ENCODE data around the gene HMGXB4.

The HMGXB4 gene

GRCh38 chr22:35314161-35314942 is 57.1 kb downstream of the HMGXB4 start:
- no peak for TF ChIP-seq CTCF (IDR thresholded peaks at IDR 0.05; ENCODE audit: low read depth, low read length, missing control alignments)
- no peak for DNase-seq (ENCODE audit: low read depth)
- no peak overlapping the region for H3K4me3 ChIP-seq (ENCODE audit: low read depth, low read length)

GRCh38 chr22:35315141-35315854 is 58.0 kb downstream of the HMGXB4 start:
- DNase-seq (ENCODE audit: low read depth) = no peak
- no peak for TF ChIP-seq CTCF (IDR thresholded peaks at IDR 0.05; ENCODE audit: low read depth, low read length, missing control alignments)
- no peak overlapping the region for H3K4me3 ChIP-seq (ENCODE audit: low read depth, low read length)

GRCh38 chr22:35315855-35316745 is 58.8 kb downstream of the HMGXB4 start:
- TF ChIP-seq CTCF (IDR thresholded peaks at IDR 0.05; ENCODE audit: low read depth, low read length, missing control alignments) = no peak
- no peak overlapping the region for H3K4me3 ChIP-seq (ENCODE audit: low read depth, low read length)
- no peak for DNase-seq (ENCODE audit: low read depth)

GRCh38 chr22:35316751-35317150 is 59.5 kb downstream of the HMGXB4 start:
- H3K4me3 ChIP-seq (ENCODE audit: low read depth, low read length) = no peak overlapping the region
- no peak for DNase-seq (ENCODE audit: low read depth)
- TF ChIP-seq CTCF (IDR thresholded peaks at IDR 0.05; ENCODE audit: low read depth, low read length, missing control alignments) = no peak

GRCh38 chr22:35317680-35318290 is 60.5 kb downstream of the HMGXB4 start:
- no peak for DNase-seq (ENCODE audit: low read depth)
- TF ChIP-seq CTCF (IDR thresholded peaks at IDR 0.05; ENCODE audit: low read depth, low read length, missing control alignments) = no peak
- H3K4me3 ChIP-seq (ENCODE audit: low read depth, low read length) = no peak overlapping the region

GRCh38 chr22:35318346-35319215 is 61.3 kb downstream of the HMGXB4 start:
- DNase-seq (ENCODE audit: low read depth) = no peak
- H3K4me3 ChIP-seq (ENCODE audit: low read depth, low read length) = no peak overlapping the region
- TF ChIP-seq CTCF (IDR thresholded peaks at IDR 0.05; ENCODE audit: low read depth, low read length, missing control alignments) = no peak

All from GM12864 (cell line).